Neural cell (in vitro differentiated cells): ENCODE results near the gene LARP1. TPM values are rescaled to one million over a fixed set of nuclear protein-coding genes. Genes with fewer than 3 reads are reported as not detected.

Source experiments
- H2AFZ ChIP-seq: fragments of 200-600, 300-800 bp; sonication (generic), shearing (Covaris generic); 2 replicates; pipeline ENCODE4 v1.6.0; 2014; ENCODE audit warnings: low read depth, mild to moderate bottlenecking, antibody characterized with exemption, low read length, moderate library complexity
- H3F3A ChIP-seq: fragments of 200-600 bp; shearing (Covaris generic); 2 replicates; pipeline ENCODE4 v1.6.1; 2016; ENCODE audit warnings: mild to moderate bottlenecking, moderate library complexity, mixed read lengths, antibody characterized with exemption, low read length; ENCODE audit not compliant: insufficient read depth, poor library complexity, severe bottlenecking
- H3K27ac ChIP-seq: fragments of 200-600, 300-800 bp; sonication (generic), shearing (Covaris generic); 2 replicates; pipeline ENCODE4 v1.5.1; 2014; ENCODE audit warnings: mild to moderate bottlenecking, low read length, moderate library complexity
- H3K27me3 ChIP-seq: fragments of 300-800, 200-600 bp; sonication (generic), shearing (Covaris generic); 2 replicates; pipeline ENCODE4 v1.6.0; 2014; ENCODE audit warnings: mild to moderate bottlenecking, low read depth, low read length, moderate library complexity; ENCODE audit not compliant: insufficient read depth
- H3K36me3 ChIP-seq: fragments of 300-800, 200-600 bp; sonication (generic), shearing (Covaris generic); 2 replicates; pipeline ENCODE4 v1.5.1; 2014; ENCODE audit warnings: mild to moderate bottlenecking, antibody characterized with exemption, low read length, moderate library complexity; ENCODE audit not compliant: insufficient read depth
- H3K4me2 ChIP-seq: fragments of 300-800, 200-600 bp; sonication (generic), shearing (Covaris generic); 2 replicates; pipeline ENCODE4 v1.6.0; 2014; ENCODE audit warnings: mild to moderate bottlenecking, low read length
- H3K4me3 ChIP-seq: fragments of 300-800, 200-600 bp; sonication (generic), shearing (Covaris generic); 2 replicates; pipeline ENCODE4 v1.5.1; 2014; ENCODE audit warnings: mild to moderate bottlenecking, low read length, moderate library complexity
- H3K79me2 ChIP-seq: fragments of 200-600 bp; shearing (Covaris generic); replicated peaks from 2 replicates; pipeline ENCODE4 v1.6.0; 2014; ENCODE audit warnings: mild to moderate bottlenecking, low read length, moderate library complexity; ENCODE audit not compliant: insufficient read depth
- H3K9ac ChIP-seq: fragments of 300-800, 200-600 bp; sonication (generic), shearing (Covaris generic); 2 replicates; pipeline ENCODE4 v1.6.1; 2016; ENCODE audit warnings: mild to moderate bottlenecking, low read length, mixed read lengths
- H3K9me2 ChIP-seq: fragments of 200-600 bp; shearing (Covaris generic); 2 replicates; pipeline ENCODE4 v1.6.1; 2016; ENCODE audit warnings: mild to moderate bottlenecking, low read length, mixed read lengths; ENCODE audit not compliant: insufficient read depth
- H3K9me3 ChIP-seq: fragments of 200-600, 300-800 bp; sonication (generic), shearing (Covaris generic); 2 replicates; pipeline ENCODE4 v1.6.1; 2016; ENCODE audit warnings: mild to moderate bottlenecking, mixed run types, low read length, moderate library complexity, mixed read lengths
- H4K20me1 ChIP-seq: fragments of 200-600 bp; shearing (Covaris generic); 2 replicates; pipeline ENCODE4 v1.6.1; 2016; ENCODE audit warnings: mild to moderate bottlenecking, mixed run types; ENCODE audit not compliant: insufficient read depth
- CTCF ChIP-seq: fragments of 450-650 bp; IDR thresholded peaks from 2 replicates; pipeline ENCODE4 v1.5.1; 2014; ENCODE audit warnings: antibody characterized with exemption, mild to moderate bottlenecking, moderate library complexity; ENCODE audit not compliant: poor library complexity, severe bottlenecking
- EP300 ChIP-seq: fragments of 450-650 bp; conservative IDR thresholded peaks from 2 replicates; pipeline ENCODE4 v1.6.1; 2014; ENCODE audit warnings: antibody characterized with exemption, mild to moderate bottlenecking, moderate library complexity; ENCODE audit not compliant: poor library complexity, severe bottlenecking
- EZH2 ChIP-seq: fragments of 200-600, 300-800 bp; shearing (Covaris generic), sonication (generic); IDR thresholded peaks from 2 replicates; pipeline ENCODE4 v1.6.1; 2014; ENCODE audit warnings: antibody characterized with exemption, low read length, borderline replicate concordance, mild to moderate bottlenecking; ENCODE audit not compliant: insufficient read depth, poor library complexity, severe bottlenecking
- MXI1 ChIP-seq: fragments of 450-650 bp; conservative IDR thresholded peaks from 2 replicates; pipeline ENCODE4 v1.6.1; 2014; ENCODE audit warnings: antibody characterized with exemption, mild to moderate bottlenecking; ENCODE audit not compliant: poor library complexity, severe bottlenecking
- POLR2AphosphoS5 ChIP-seq: IDR thresholded peaks from 2 replicates; pipeline ENCODE4 v1.6.1; 2012
- RAD21 ChIP-seq: fragments of 450-650 bp; conservative IDR thresholded peaks from 2 replicates; pipeline ENCODE4 v1.6.1; 2014; ENCODE audit warnings: antibody characterized with exemption, mild to moderate bottlenecking, moderate library complexity
- REST ChIP-seq: IDR thresholded peaks from 2 replicates; pipeline ENCODE4 v1.6.1; 2012; ENCODE audit warnings: borderline replicate concordance
- SMC3 ChIP-seq: fragments of 450-650 bp; conservative IDR thresholded peaks from 2 replicates; pipeline ENCODE4 v1.6.1; 2014; ENCODE audit warnings: antibody characterized with exemption, mild to moderate bottlenecking, moderate library complexity; ENCODE audit not compliant: poor library complexity
- TAF1 ChIP-seq: IDR thresholded peaks from 2 replicates; pipeline ENCODE4 v1.6.1; 2012; ENCODE audit warnings: low read depth
- polyA plus RNA-seq: library from polyadenylated mRNA; depleted of rRNA; stranded (reverse); fragments of >200 nt; gene quantifications from 2 replicates; pipeline ENCODE4 v1.2.3, GENCODE V29; 2014

LARP1 gene
- polyA plus RNA-seq, 1 donor from 2014 or later, result 36.1 TPM

GRCh38 chr5:154773326-154773725 lies 18.1 kb downstream of the LARP1 start:
- Histone ChIP-seq H3K36me3 (no peaks in the 10 kb centered on the region), H3K4me2 (no peak overlapping the region), H3K27me3 (no peaks in the 10 kb centered on the region), H3K79me2 (peaks cover 70% of the 10 kb centered on the region), H3K9me2 (no peaks in the 10 kb centered on the region), H3K4me3 (no peak overlapping the region), H4K20me1 (peaks cover 9% of the 10 kb centered on the region), H3K27ac (no peak overlapping the region), H3F3A (no peaks in the 10 kb centered on the region), H2AFZ (no peak overlapping the region), H3K9me3 (no peaks in the 10 kb centered on the region), H3K9ac (no peak overlapping the region)
- no peak for TF ChIP-seq EZH2
- TF ChIP-seq MXI1, result no peak
- TF ChIP-seq SMC3, result no peak
- TF ChIP-seq TAF1, result no peak
- no peak for TF ChIP-seq CTCF
- no peak for TF ChIP-seq EP300
- TF ChIP-seq POLR2AphosphoS5, result no peak
- TF ChIP-seq RAD21, result no peak
- TF ChIP-seq REST, result no peak

GRCh38 chr5:154776167-154776566 lies 21.0 kb downstream of the LARP1 start:
- H3K9me3 ChIP-seq, result no peaks in the 10 kb centered on the region
- H3K4me3 ChIP-seq, result no peak overlapping the region
- H3K9ac ChIP-seq, result no peak overlapping the region
- no peaks in the 10 kb centered on the region for H3K27me3 ChIP-seq
- H4K20me1 ChIP-seq, result peaks cover 4% of the 10 kb centered on the region
- no peak overlapping the region for H2AFZ ChIP-seq
- no peaks in the 10 kb centered on the region for H3F3A ChIP-seq
- H3K36me3 ChIP-seq, result no peaks in the 10 kb centered on the region
- peaks cover 69% of the 10 kb centered on the region for H3K79me2 ChIP-seq
- no peak overlapping the region for H3K27ac ChIP-seq
- no peak overlapping the region for H3K4me2 ChIP-seq
- H3K9me2 ChIP-seq, result no peaks in the 10 kb centered on the region
- TF ChIP-seq SMC3, result no peak
- no peak for TF ChIP-seq TAF1
- no peak for TF ChIP-seq POLR2AphosphoS5
- TF ChIP-seq EZH2, result no peak
- TF ChIP-seq EP300, result no peak
